Fibroblast of lung (primary cell): ENCODE data around the gene SCLT1. TPM values are rescaled to one million over a fixed set of nuclear protein-coding genes. Genes with fewer than 3 reads are reported as not detected.

Experiments
- DNase-seq, 2 donors: peaks; one replicate each; pipeline versions ENCODE4 v3.0.0 to v3.0.0-alpha.2; 2010; ENCODE audit warnings: low read depth in 2 of 2
- H2AFZ ChIP-seq: 2 replicates; pipeline ENCODE4 v1.5.1; 2012; ENCODE audit warnings: low read length, control low read depth, inconsistent platforms
- H3K27ac ChIP-seq: 2 replicates; pipeline ENCODE4 v1.5.1; 2011; ENCODE audit warnings: low read length, control low read depth; ENCODE audit not compliant: insufficient read depth
- H3K27me3 ChIP-seq: 2 replicates; pipeline ENCODE4 v1.5.1; 2011; ENCODE audit warnings: mild to moderate bottlenecking, low read length; ENCODE audit not compliant: control insufficient read depth, insufficient read depth
- H3K36me3 ChIP-seq: 2 replicates; pipeline ENCODE4 v1.5.1; 2011; ENCODE audit warnings: low read length; ENCODE audit not compliant: control insufficient read depth, insufficient read depth
- H3K4me1 ChIP-seq: 2 replicates; pipeline ENCODE4 v1.5.1; 2011; ENCODE audit warnings: low read length; ENCODE audit not compliant: control insufficient read depth, insufficient read depth; ENCODE audit errors: extremely low read depth
- H3K4me2 ChIP-seq: 2 replicates; pipeline ENCODE4 v1.5.1; 2011; ENCODE audit warnings: low read length, control low read depth; ENCODE audit not compliant: insufficient read depth; ENCODE audit errors: extremely low read depth
- H3K4me3 ChIP-seq, 4 experiments: fragments of 200-600 bp in 1 of 4; sonication (generic) in 1 of 4; replicated peaks in 1 of 4; 2 replicates each; pipeline ENCODE4 v1.5.1; 2011 to 2016; ENCODE audit warnings: low read length in 4 of 4, low read depth in 3 of 4, mild to moderate bottlenecking in 3 of 4, control low read depth in 2 of 4, inconsistent platforms in 1 of 4, mixed read lengths in 1 of 4; ENCODE audit not compliant: insufficient read depth in 1 of 4; ENCODE audit errors: control extremely low read depth in 1 of 4
- H3K79me2 ChIP-seq: 2 replicates; pipeline ENCODE4 v1.5.1; 2012; ENCODE audit warnings: mild to moderate bottlenecking, low read length, inconsistent platforms; ENCODE audit not compliant: control insufficient read depth, insufficient read depth
- H3K9ac ChIP-seq: 2 replicates; pipeline ENCODE4 v1.5.1; 2011; ENCODE audit warnings: mild to moderate bottlenecking, low read length, control low read depth; ENCODE audit not compliant: insufficient read depth
- H3K9me3 ChIP-seq: 2 replicates; pipeline ENCODE4 v1.5.1; 2012; ENCODE audit warnings: low read depth, low read length; ENCODE audit not compliant: control insufficient read depth, insufficient read depth
- H4K20me1 ChIP-seq: 2 replicates; pipeline ENCODE4 v1.5.1; 2011; ENCODE audit warnings: low read length; ENCODE audit not compliant: control insufficient read depth, insufficient read depth; ENCODE audit errors: extremely low read depth
- CTCF ChIP-seq, 2 donors: IDR thresholded peaks in 1 of 2; conservative IDR thresholded peaks in 1 of 2; 1 replicate in 1 of 2; 2 replicates in 1 of 2; pipeline ENCODE4 v1.5.1; 2011 to 2012; ENCODE audit warnings: low read length in 2 of 2, control low read depth in 1 of 2, inconsistent platforms in 1 of 2, low read depth in 1 of 2, mild to moderate bottlenecking in 1 of 2
- EZH2 ChIP-seq: IDR thresholded peaks from 2 replicates; pipeline ENCODE4 v1.5.1; 2012; ENCODE audit warnings: low read length, control low read depth, mild to moderate bottlenecking; ENCODE audit errors: missing control alignments
- polyA plus RNA-seq, 2 donors: library from polyadenylated mRNA; depleted of rRNA in 1 of 2; stranded (reverse) in 1 of 2; unstranded in 1 of 2; fragments of >200 nt; gene quantifications; 2 replicates each; pipeline ENCODE4 v1.2.1, GENCODE V29; 2011 to 2012; ENCODE audit warnings: missing spikeins in 1 of 2
- total RNA-seq: library from RNA; depleted of rRNA; stranded (reverse); fragments of >200 nt; gene quantifications from 2 replicates; pipeline ENCODE4 v1.2.1, GENCODE V29; 2014

The SCLT1 gene
- total and polyA plus RNA-seq, 2 donors (not counting 1 experiment from before 2014, with no cell fraction given), result 8.8 to 16.2 TPM

- H3K4me2 ChIP-seq, result no peak overlapping the region
- H3K9me3 ChIP-seq, result no peaks in the 10 kb centered on the region
- no peak overlapping the region for H3K4me3 ChIP-seq
- peaks cover 13% of the 10 kb centered on the region for H3K79me2 ChIP-seq
- peaks cover 27% of the 10 kb centered on the region for H3K4me1 ChIP-seq
- no peaks in the 10 kb centered on the region for H4K20me1 ChIP-seq
- no peak overlapping the region for H3K27ac ChIP-seq
- no peak overlapping the region for H3K9ac ChIP-seq
- no peaks in the 10 kb centered on the region for H3K27me3 ChIP-seq
- DNase-seq, result no peak
- no peak overlapping the region for H2AFZ ChIP-seq
- TF ChIP-seq EZH2 (no peak), CTCF (conservative IDR thresholded peaks at IDR 0.05 in 1 of 2, IDR thresholded peaks at IDR 0.05 in 1 of 2; ENCODE audit: low read depth in 1 of 2, low read length in 2 of 2) (no peak)
- H3K36me3 ChIP-seq, result peaks cover 29% of the 10 kb centered on the region
Measured at GRCh38 chr4:128855621-128856020, 237.7 kb downstream of the SCLT1 start.

GRCh38 chr4:128854433-128854832 lies 238.9 kb downstream of the SCLT1 start:
- no peak overlapping the region for H3K4me2 ChIP-seq
- H3K27ac ChIP-seq, result no peak overlapping the region
- H4K20me1 ChIP-seq, result no peaks in the 10 kb centered on the region
- TF ChIP-seq CTCF (conservative IDR thresholded peaks at IDR 0.05 in 1 of 2, IDR thresholded peaks at IDR 0.05 in 1 of 2; ENCODE audit: low read depth in 1 of 2, low read length in 2 of 2) (no peak), EZH2 (no peak)
- peaks cover 17% of the 10 kb centered on the region for H3K4me1 ChIP-seq
- H3K4me3 ChIP-seq, result no peak overlapping the region
- peak in 1 of 2 donors; percentile 76 for DNase-seq
- H3K36me3 ChIP-seq, result peaks cover 29% of the 10 kb centered on the region
- no peaks in the 10 kb centered on the region for H3K9me3 ChIP-seq
- H3K9ac ChIP-seq, result no peak overlapping the region
- H3K79me2 ChIP-seq, result peaks cover 12% of the 10 kb centered on the region
- H3K27me3 ChIP-seq, result no peaks in the 10 kb centered on the region
- no peak overlapping the region for H2AFZ ChIP-seq

GRCh38 chr4:128853741-128854140 lies 239.6 kb downstream of the SCLT1 start:
- Histone ChIP-seq H4K20me1 (no peaks in the 10 kb centered on the region), H3K79me2 (peaks cover 15% of the 10 kb centered on the region), H3K36me3 (peaks cover 36% of the 10 kb centered on the region), H3K27me3 (no peaks in the 10 kb centered on the region), H3K9ac (no peak overlapping the region), H3K4me2 (no peak overlapping the region), H3K27ac (no peak overlapping the region), H3K4me1 (peaks cover 12% of the 10 kb centered on the region), H3K4me3 (no peak overlapping the region), H2AFZ (no peak overlapping the region), H3K9me3 (no peaks in the 10 kb centered on the region)
- DNase-seq, result peak in 1 of 2 donors; percentile 83
- TF ChIP-seq EZH2 (no peak), CTCF (conservative IDR thresholded peaks at IDR 0.05 in 1 of 2, IDR thresholded peaks at IDR 0.05 in 1 of 2; ENCODE audit: low read depth in 1 of 2, low read length in 2 of 2) (no peak)
